ENCODE measurements around the gene NR2F1. TPM values are rescaled to one million over a fixed set of nuclear protein-coding genes. Genes with fewer than 3 reads are reported as not detected.

NR2F1 gene
- total and polyA plus RNA-seq, 2 donors (not counting 3 experiments of a cell fraction or from before 2014, with no cell fraction given) = 21.5 to 38.7 TPM

DNA sequence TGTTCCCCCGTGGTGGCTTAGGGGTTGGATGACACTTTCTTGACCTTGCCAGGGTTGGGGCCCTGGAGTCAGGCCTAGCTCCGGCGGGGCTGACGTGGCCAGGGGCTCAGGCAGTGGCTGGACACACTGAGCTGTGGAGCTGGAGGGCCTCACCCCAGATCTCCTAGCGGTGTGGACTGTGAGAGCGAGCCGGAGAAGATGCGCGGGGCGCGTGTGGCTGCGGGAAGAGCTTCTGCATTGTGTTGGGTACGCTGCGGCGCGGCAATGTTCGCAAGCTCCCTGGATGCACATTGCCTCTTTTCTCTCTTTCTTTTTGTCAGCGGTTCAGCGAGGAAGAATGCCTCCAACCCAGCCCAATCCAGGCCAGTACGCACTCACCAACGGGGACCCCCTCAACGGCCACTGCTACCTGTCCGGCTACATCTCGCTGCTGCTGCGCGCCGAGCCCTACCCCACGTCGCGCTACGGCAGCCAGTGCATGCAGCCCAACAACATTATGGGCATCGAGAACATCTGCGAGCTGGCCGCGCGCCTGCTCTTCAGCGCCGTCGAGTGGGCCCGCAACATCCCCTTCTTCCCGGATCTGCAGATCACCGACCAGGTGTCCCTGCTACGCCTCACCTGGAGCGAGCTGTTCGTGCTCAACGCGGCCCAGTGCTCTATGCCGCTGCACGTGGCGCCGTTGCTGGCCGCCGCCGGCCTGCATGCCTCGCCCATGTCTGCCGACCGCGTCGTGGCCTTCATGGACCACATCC lies 4.8 kb downstream of the NR2F1 start:
- Histone ChIP-seq H3K9me3 (replicated peaks; ENCODE audit: control insufficient read depth, insufficient read depth, low read length) (no peaks in the 10 kb centered on the region), H3K27me3 (ENCODE audit: control insufficient read depth in 2 of 2, insufficient read depth in 2 of 2, low read length in 2 of 2) (no peaks in the 10 kb centered on the region), H3K4me1 (ENCODE audit: control insufficient read depth, extremely low read depth, insufficient read depth, low read length) (peaks cover 14% of the 10 kb centered on the region), H3K9me1 (replicated peaks; ENCODE audit: control insufficient read depth, extremely low read depth, insufficient read depth, low read length) (no peaks in the 10 kb centered on the region), H3K36me3 (ENCODE audit: control insufficient read depth in 2 of 2, extremely low read depth in 1 of 2, insufficient read depth in 2 of 2, low read length in 2 of 2) (peaks cover 4% of the 10 kb centered on the region in 2 experiments), H3K9ac (replicated peaks; ENCODE audit: extremely low read depth, insufficient read depth, low read length) (no peak overlapping the region), H3K4me3 (replicated peaks in 1 of 3; ENCODE audit: insufficient read depth in 1 of 3, low read depth in 1 of 3, low read length in 3 of 3) (no peak overlapping the region), H2AFZ (ENCODE audit: low read depth, low read length) (no peak overlapping the region), H3K27ac (ENCODE audit: insufficient read depth, low read depth, low read length) (no peak overlapping the region), H3K4me2 (ENCODE audit: insufficient read depth, low read length) (peak overlapping the region; percentile 10), H3K79me2 (ENCODE audit: control insufficient read depth, insufficient read depth, low read length) (peaks cover 88% of the 10 kb centered on the region), H4K20me1 (replicated peaks; ENCODE audit: control insufficient read depth, extremely low read depth, insufficient read depth, low read length) (no peaks in the 10 kb centered on the region)
- FAIRE-seq = no peak
- no peak for DNase-seq (ENCODE audit: low read depth, low spot score)
- BruUV-seq (replicated peaks) = no TSS peak
- dilution Hi-C loops (cut with MboI; ENCODE audit: extremely low pct_ligation_motif_present, low sequenced_read_pairs) = no loop called here
- TF ChIP-seq POLR2AphosphoS5 (IDR thresholded peaks at IDR 0.05; ENCODE audit: insufficient read depth, low read depth, low read length) (no peak), GATA2 (IDR thresholded peaks at IDR 0.05; ENCODE audit: insufficient read depth, insufficient read length, low read depth, low read length) (no peak), EZH2 (IDR thresholded peaks at IDR 0.05; ENCODE audit: borderline replicate concordance, low read depth, low read length, severe bottlenecking) (no peak), JUN (IDR thresholded peaks at IDR 0.05; ENCODE audit: borderline replicate concordance, insufficient read depth, insufficient read length, low read depth) (no peak), POLR2A (IDR thresholded peaks at IDR 0.05; ENCODE audit: low read depth, low read length) (no peak), MYC (IDR thresholded peaks at IDR 0.05; ENCODE audit: low read depth, low read length) (no peak), FOS (IDR thresholded peaks at IDR 0.05; ENCODE audit: borderline replicate concordance, insufficient read depth, low read length) (no peak)
- TF ChIP-seq, protein P1, sequence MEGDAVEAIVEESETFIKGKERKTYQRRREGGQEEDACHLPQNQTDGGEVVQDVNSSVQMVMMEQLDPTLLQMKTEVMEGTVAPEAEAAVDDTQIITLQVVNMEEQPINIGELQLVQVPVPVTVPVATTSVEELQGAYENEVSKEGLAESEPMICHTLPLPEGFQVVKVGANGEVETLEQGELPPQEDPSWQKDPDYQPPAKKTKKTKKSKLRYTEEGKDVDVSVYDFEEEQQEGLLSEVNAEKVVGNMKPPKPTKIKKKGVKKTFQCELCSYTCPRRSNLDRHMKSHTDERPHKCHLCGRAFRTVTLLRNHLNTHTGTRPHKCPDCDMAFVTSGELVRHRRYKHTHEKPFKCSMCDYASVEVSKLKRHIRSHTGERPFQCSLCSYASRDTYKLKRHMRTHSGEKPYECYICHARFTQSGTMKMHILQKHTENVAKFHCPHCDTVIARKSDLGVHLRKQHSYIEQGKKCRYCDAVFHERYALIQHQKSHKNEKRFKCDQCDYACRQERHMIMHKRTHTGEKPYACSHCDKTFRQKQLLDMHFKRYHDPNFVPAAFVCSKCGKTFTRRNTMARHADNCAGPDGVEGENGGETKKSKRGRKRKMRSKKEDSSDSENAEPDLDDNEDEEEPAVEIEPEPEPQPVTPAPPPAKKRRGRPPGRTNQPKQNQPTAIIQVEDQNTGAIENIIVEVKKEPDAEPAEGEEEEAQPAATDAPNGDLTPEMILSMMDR (IDR thresholded peaks at IDR 0.05; ENCODE audit: extremely low read depth in 1 of 2, insufficient read depth in 1 of 2, low read depth in 1 of 2, low read length in 2 of 2) = no peak
- TF ChIP-seq, protein P2, sequence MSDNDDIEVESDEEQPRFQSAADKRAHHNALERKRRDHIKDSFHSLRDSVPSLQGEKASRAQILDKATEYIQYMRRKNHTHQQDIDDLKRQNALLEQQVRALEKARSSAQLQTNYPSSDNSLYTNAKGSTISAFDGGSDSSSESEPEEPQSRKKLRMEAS (IDR thresholded peaks at IDR 0.05; ENCODE audit: insufficient read depth, insufficient read length) = no peak
- ChIA-PET CTCF (interaction anchor here (1.0 to 5.8 kb wide), 7 partner anchors 12 to 672 kb away, joined by 3 to 79 read pairs (median 5); no protein-coding TSS in a partner anchor), POLR2A (no interaction called here)
- intact Hi-C loops (cut with micrococcal nuclease) = loop anchor here (10.0 kb wide), 1 partner anchor 437 kb away; no protein-coding TSS in a partner anchor
